GM21825 (cell line): ENCODE data around the gene CUEDC2.

Source experiments
- ATAC-seq: cut with Tn5 transposase; IDR thresholded peaks from one replicate; pipeline ENCODE4 v1.9.1; 2021; ENCODE audit warnings: mild to moderate bottlenecking, moderate library complexity; ENCODE audit not compliant: unreplicated experiment

The CUEDC2 gene, protein sequence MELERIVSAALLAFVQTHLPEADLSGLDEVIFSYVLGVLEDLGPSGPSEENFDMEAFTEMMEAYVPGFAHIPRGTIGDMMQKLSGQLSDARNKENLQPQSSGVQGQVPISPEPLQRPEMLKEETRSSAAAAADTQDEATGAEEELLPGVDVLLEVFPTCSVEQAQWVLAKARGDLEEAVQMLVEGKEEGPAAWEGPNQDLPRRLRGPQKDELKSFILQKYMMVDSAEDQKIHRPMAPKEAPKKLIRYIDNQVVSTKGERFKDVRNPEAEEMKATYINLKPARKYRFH

DNA sequence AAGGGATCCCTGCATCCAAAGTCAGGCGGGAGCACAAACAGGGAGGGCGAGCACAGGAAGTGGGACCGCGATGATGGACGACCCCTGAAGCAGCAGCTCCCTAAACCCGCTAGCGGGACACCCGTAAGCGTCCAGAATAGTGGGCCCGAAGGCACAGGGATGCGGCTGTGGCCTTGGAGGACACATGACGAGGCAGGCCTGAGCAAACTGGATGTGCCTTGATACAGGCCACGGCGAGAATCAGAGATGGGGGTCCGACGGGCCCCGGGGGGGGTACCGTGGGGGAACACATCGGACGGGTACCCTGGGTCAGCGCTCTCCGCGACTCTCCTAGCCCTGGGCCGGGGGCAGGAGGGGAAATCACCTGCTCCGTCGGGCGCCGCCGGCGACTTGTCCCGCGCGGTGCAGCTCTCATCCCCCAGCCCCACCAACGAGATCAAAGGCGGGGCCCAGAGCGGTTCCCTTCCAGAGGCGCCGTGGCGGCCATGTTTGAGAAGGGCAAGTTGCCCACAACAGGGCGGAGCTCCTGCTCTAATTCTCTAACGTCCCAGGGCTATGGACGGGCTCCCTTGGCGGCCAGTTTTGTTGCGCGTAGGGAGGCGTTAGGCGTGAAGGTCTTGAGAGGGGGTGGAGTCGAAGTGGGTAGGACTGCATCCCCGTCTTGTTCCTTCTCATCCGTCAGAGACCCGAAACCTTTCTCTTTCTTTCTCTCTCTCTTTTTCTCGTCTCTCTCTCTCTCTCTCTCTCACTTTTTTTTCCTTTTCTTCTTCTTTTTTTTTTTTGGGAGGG, at the start of gene CUEDC2:
CUEDC2 (minus strand) TSS at position 413 of the 789 bp plus-strand sequence. CDS start 7,386 bp downstream, outside the sequence.
- peak; percentile 83 for ATAC-seq

DNA sequence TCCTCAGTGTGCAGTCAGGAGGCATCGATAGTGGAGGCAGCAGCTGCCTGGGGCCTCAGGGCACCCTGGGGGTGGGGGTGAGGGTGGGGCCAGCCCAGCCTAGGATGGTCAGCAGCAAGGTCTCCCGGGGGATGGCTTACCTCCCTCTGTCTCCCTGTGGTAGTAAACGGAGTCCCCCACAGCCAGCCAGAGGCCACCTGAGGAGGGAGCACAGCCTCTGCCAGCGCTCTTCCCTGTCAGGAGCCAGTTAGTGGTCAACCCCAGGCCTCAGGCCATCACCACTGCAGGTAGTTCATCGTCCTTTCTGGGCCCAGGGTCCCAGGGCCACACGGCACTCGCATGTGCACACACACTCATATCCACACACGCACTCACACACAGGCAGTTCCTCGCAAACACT, 48.0 kb upstream of the CUEDC2 start:
- ATAC-seq: no peak

DNA sequence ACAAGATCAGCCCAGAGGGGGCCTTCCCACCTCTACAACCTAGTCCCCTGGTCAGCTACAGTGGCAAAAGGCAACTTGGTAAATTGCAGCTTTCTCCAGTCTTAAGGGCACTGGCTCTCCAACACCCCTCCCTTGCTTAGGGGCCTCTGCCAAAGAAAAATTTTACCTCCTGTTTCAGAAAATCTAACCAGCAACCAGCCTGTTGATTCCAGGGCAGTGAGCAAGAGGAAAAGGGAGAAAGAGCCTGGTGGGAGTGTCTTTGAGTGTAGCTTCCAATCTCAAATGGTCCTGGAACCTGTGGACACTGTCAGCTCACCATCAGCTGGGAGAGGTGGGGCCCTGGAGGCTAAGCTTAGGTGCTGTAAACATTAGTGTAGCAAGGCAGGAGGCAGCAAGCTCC, 47.3 kb upstream of the CUEDC2 start:
- no peak for ATAC-seq

DNA sequence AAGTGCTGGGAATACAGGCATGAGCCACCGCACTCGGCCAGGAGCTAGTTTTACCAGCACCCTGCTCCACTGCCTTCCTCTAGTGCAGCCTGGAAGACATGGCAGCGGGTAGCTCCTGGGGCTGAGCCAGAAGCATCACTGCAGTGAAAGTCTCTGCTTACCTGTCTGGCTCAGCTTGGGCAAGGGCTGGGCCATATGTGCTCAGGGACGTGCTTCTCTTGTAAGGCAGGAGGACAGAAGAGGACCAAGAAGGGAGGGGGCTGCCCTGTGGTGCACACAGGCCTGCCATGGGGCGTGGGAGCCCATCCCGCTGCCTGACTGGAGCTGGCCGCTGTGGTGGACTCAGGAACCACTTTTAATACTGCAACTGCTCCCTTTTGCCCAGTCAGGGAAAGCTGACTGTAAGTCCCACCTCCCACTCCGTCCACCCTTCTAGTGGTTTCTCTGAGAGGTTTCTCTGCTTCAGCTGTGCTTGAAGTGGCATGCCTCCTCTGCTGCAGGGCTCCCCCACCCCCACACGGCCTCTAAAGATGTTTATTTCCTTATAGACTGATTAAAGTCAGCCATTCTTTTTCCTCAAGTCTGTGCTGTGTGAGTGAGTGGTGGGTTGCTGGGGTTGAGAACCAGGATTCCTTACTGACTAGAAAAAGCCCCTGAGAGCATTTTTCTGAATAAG, 44.2 kb upstream of the CUEDC2 start:
- no peak for ATAC-seq

DNA sequence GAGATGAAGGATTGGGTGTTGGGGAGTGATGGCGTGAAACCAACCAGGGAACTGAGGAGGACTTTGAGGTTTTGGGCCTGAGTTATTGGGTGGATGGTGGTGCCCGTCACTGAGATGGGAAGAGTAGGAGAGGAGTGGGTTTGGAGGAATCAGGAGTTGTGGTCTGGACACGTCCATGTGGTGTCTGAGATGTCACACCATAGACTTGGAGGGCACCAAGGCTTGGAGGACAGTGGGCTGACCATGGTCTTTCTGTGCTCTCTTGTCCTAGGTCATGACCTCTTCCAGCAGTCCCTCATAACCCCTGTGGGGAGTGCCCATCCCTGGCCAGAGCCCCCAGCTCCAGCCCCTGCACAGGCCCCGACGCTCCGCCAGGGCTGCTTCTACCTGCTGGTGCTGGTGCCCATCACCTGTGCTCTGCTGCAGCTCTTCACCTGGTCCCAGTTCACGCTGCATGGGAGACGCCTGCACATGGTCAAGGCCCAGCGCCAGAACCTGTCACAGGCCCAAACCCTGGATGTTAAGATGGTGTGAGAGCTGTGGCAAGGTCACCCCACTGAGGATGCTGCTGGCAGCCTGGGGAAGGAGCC, 43.2 kb upstream of the CUEDC2 start:
- ATAC-seq: no peak

DNA sequence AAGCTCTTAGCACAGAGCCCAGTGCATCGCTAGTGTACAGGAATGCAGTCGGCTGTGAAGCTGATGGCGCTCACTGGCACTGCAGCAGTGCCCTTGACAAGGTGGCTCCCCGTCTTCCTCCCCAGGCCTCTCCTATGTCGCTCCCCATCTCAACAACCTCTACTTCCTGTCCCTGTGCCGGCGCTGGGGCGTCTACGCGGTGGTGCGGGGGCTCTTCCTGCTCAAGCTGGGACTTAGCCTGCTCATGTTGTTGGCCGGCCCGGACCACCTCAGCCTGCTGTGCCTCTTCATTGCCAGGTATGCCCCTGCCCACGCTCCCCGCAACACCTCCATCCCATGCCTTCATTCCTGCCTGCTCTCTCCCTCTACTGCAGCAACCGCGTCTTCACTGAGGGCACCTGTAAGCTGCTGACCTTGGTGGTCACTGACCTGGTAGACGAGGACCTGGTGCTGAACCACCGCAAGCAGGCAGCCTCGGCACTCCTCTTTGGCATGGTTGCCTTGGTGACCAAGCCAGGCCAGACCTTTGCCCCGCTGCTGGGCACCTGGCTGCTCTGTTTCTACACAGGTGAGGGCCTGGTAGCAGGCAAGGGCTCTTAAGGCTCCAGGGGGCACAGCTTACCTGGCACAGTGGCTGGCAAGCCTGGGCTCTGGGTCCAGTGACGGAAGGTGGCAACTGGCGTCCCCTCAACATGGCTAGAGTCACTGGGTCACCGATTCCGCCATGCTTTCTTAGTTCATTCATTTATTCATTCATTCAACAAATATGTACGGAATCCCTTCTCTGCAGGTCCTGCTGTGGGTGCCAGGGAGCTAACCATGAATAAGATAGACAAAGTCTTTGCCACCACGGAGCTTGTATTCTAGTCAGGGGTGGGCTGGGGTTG, 41.3 kb upstream of the CUEDC2 start:
- no peak for ATAC-seq

DNA sequence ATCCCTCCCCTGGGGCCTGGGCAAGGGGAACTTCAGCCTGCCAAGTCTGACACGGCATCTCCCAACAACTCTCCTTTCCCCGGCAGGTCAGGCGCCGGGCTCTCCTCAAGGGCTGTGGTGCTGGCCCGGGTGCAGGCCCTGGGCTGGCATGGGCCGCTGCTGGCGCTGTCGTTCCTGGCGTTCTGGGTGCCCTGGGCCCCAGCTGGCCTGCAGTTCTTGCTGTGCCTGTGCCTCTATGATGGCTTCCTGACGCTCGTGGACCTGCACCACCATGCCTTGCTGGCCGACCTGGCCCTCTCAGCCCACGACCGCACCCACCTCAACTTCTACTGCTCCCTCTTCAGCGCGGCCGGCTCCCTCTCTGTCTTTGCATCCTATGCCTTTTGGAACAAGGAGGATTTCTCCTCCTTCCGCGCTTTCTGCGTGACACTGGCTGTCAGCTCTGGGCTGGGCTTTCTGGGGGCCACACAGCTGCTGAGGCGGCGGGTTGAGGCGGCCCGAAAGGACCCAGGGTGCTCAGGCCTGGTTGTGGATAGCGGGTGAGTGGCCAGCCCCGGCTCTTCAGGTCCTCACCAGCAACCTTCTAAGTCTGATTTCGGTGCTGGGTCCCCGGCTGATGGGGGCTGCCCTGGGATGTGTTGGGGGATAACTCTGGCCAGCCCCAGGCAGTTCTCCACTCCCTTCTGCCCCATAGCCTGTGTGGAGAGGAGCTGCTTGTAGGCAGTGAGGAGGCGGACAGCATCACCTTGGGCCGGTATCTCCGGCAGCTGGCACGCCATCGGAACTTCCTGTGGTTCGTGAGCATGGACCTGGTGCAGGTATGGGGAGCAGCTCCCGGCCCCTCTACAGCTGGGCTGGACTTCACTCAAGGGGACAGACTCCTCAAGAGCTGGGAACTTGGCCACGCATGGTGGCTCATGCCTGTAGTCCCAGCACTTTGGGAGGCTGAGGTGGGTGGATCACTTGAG, 38.5 kb upstream of the CUEDC2 start:
- no peak for ATAC-seq

DNA sequence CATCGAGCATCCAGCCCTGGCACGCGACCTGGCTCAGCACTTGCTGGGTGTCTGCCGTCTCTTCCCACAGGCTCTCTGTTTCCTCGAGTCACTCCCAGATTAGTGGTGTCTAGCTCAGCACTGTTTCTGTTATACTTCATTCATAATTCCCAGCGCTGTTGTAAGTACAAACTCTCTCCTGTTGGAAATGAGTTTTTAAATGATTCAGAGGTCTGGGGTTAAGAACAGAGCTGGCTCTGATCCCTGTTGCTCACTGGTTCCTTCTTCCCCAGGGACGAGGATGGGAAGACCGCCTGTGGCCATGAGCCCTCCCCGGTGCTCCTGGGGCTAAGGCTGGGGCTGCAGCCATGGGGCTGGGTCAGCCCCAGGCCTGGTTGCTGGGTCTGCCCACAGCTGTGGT, 36.3 kb upstream of the CUEDC2 start:
- no peak for ATAC-seq

DNA sequence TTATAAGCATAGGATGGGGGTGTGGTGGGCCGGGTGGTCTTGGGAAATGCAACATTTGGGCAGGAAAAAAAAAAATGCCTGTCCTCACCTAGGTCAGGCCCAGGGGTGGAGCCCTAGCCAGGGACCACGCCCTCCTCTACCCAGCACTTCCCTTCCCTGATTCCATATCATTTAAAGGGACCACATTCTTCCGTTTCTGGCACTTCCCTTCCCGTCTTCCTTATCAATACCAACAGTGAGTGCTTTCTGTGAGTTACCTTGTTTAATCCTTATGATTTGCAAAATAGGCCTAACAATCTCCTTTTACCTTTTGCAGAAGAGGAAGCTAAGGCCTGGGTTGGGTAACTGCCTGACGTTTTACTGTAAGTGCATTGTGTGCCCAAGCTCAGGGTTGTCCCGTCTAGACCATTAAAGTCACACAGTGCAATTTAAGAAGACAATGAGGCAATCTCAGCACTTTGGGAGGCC, 35.6 kb upstream of the CUEDC2 start:
- ATAC-seq: no peak

DNA sequence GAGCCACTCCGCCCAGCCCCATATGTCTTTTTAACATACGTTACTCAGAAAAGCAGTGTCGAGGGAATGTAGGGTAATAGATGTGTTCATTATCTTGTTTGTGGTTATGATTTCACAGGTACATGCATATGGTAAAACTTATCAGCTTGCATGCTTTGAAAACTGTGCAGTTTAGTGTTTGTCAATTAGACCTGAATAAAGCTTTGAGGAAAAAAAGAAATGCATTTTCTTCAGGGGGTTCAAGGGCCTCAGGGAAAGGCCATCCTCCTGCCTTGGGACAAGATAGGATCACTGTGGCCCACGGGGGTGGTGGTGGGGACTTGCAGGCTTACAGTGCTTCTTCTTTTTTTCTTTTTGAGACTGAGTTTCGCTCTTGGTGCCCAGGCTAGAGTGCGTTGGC, 34.9 kb upstream of the CUEDC2 start:
- ATAC-seq: no peak

DNA sequence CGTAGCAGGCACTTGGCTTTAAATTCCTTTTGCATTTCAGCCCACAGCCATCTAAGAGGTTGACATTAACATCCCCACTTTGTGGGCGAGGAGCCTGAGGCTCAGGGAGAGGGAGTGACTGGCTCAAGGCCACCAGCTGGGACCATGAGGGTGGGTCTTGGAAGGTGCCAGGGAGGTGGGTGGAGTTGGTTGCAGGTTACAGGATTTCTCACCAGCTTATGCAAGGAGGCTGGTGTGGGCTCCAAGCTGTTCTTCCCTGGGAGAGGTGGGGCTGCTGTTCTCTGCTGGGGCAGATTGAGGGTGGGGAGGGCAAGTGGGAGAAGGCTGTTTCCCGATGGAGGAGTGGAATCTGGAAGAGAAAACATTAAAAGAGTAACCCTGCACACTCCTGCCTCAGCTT, 33.1 kb upstream of the CUEDC2 start:
- no peak for ATAC-seq

DNA sequence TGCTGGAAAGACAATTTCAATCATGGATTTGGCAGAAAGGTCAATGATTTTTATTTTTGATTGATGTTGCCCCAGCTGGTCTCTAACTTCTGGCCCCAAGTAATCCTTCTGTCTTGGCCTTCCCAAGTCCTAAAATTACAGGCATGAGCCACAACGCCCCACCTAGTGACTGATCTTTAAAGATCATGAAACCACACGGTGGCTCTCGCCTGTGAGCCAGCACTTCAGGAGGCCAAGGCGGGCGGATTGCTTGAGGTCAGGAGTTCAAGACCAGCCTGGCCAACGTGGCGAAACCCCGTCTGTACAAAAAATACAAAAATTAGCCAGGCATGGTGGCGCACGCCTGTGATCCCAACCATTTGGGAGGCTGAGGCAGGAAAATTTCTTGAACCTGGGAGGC, 31.6 kb upstream of the CUEDC2 start:
- ATAC-seq: no peak

DNA sequence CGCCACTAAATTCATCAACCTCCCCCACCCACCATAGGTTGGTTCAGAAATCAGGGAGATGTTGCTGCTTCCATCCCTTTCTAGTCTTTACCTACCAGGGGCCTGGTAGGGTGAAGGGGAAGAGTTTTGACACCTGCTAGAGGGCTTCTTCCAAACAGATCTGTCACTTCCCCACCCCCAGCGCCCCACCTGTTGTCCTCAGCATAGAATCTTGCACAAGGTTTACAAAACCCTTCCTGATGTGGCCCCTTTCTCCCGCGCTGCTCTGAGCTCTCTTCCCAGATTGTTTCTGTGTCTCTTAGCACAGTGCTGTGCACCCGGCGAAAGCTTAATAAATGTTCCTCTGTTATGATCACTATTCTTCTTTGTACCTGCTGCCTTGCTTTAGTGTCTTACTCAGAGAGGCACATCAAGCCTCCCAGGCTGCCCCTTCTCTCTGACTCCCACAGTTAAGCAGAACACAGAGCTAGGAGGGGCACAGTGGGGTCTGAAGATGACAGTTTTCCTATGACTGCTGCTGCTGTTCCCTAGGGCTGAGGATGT, 30.2 kb upstream of the CUEDC2 start:
- no peak for ATAC-seq

DNA sequence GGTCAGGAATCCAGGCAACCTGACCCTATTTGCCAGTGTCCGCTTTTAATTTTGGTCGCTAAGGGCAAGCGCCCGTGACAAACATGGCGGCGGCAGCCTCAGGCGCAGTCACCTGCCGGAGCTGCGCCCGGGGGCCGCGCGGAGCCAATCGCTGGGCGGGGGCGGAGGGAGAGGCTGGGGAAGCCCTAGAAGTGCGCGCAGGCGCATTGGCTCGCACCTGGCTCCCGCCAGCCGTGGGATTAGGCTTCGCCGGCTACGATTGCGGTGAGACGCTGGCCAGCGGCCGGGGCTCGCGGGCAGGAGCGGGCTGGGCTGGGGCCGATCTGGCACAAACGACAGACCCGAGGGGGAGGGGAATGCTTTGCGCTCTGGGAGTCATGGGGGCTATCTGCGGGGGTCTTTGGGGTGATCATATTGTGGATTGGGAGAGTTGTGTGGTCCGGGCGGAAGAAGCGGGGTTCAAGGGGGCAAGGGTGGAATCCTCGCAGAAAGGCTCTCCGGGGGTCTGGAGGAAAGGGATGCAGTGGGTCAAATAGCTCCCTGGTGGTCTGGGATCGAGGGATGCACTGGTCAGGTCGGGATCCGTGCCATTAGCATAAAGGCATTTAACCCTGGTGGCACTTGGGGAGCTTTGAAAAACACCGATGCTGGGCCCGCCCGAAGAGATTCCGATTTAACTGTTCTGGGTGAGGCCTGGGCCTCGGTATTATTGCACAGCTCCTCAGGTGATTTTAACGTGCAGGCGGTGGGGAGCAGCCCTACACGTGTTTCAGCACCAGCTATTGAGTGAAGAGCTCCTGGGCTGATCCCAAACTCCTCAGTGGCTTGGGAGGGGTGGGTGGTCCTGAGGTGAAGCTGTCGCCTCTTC, 29.0 kb upstream of the CUEDC2 start:
- peak; percentile 84 for ATAC-seq

DNA sequence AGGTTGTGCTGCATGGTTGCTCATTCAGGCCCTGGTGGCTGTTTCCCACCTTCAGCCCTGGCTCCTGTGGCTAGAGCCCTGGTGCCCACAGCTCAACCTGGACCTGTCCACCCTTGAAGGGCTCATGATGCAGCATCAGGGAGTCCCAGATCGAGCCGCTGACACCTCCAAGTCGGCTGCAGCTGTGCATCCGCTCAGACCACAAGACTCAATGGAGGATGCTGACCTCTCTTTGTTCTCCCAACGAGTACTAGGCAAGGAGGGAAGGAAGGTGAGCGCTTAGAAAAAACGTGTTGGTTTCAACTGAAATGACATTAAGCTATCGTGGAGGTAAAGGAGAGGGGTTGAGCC, 28.4 kb upstream of the CUEDC2 start:
- peak; percentile 24 for ATAC-seq

DNA sequence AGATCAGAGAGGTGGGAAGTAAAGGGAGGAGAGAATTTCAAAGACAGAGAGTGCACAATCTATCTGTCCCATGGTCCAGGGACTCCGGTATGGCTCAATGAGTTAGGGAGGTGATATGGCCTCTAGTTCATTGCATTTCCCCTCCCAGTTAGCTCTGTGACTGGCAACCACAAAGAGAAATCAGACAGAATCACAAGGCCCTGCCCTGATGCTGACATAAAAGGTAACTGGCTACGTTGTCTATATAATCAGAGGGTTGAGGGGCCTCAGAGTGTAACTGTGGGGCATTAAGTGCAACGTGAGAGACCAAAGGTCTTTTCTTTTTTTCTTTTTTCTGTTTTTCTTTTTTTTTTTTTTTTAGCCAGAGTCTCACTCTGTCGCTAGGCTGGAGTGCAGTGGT, 26.3 kb upstream of the CUEDC2 start:
- no peak for ATAC-seq

DNA sequence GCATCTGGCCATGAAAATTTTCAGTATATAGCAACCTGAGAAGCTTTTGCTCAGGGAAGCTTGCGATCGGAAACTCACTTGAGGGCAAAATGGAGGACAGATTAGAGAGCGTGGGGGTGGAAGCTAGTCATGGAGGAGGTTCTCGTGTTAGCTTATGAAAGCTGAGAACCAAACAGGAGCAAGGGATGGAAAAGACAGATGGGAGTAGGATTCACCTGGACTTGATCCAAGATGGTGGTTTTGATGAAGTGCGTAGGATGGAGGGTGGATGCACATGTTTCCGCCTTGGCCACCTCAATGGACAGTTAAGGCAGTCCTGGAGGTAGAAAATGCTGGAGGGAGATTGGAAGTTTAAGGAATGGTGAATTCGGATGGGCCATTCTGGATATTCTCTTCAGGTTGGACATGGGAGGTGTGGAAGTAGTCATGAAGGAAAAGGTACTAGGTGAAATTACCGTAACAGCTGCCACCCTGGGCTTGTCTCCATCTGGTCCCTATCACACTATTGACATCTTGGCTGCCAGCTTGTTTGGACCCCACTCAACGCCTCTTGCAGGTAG, 25.3 kb upstream of the CUEDC2 start:
- no peak for ATAC-seq
